ENCODE data around the gene PSMD11. TPM values are rescaled to one million over a fixed set of nuclear protein-coding genes. Genes with fewer than 3 reads are reported as not detected.

PSMD11 gene
- total and polyA plus RNA-seq, 2 donors (not counting 3 experiments of a cell fraction or from before 2014, with no cell fraction given) = 59.4 to 153 TPM

- Histone ChIP-seq H3K4me3 (replicated peaks in 1 of 3; ENCODE audit: insufficient read depth in 1 of 3, low read depth in 1 of 3, low read length in 3 of 3) (no peak overlapping the region), H3K4me2 (ENCODE audit: insufficient read depth, low read length) (no peak overlapping the region), H4K20me1 (replicated peaks; ENCODE audit: control insufficient read depth, extremely low read depth, insufficient read depth, low read length) (peaks cover 11% of the 10 kb centered on the region), H3K9ac (replicated peaks; ENCODE audit: extremely low read depth, insufficient read depth, low read length) (no peak overlapping the region), H3K9me1 (replicated peaks; ENCODE audit: control insufficient read depth, extremely low read depth, insufficient read depth, low read length) (no peaks in the 10 kb centered on the region), H2AFZ (ENCODE audit: low read depth, low read length) (no peak overlapping the region), H3K36me3 (ENCODE audit: control insufficient read depth in 2 of 2, extremely low read depth in 1 of 2, insufficient read depth in 2 of 2, low read length in 2 of 2) (peaks cover 18 to 20% of the 10 kb centered on the region in 2 experiments), H3K79me2 (ENCODE audit: control insufficient read depth, insufficient read depth, low read length) (peaks cover 55% of the 10 kb centered on the region), H3K27me3 (ENCODE audit: control insufficient read depth in 2 of 2, insufficient read depth in 2 of 2, low read length in 2 of 2) (no peaks in the 10 kb centered on the region), H3K27ac (ENCODE audit: insufficient read depth, low read depth, low read length) (no peak overlapping the region), H3K4me1 (ENCODE audit: control insufficient read depth, extremely low read depth, insufficient read depth, low read length) (no peaks in the 10 kb centered on the region), H3K9me3 (replicated peaks; ENCODE audit: control insufficient read depth, insufficient read depth, low read length) (no peaks in the 10 kb centered on the region)
- intact Hi-C loops (cut with micrococcal nuclease) (loop anchor here (1.0 kb wide), 1 partner anchor 294 kb away; no protein-coding TSS in a partner anchor), dilution Hi-C loops (cut with MboI; ENCODE audit: extremely low pct_ligation_motif_present, low sequenced_read_pairs) (no loop called here)
- no TSS peak for BruUV-seq (replicated peaks)
- DNase-seq (ENCODE audit: low read depth, low spot score) = no peak
- ChIA-PET POLR2A (no interaction called here), CTCF (interaction anchor here (0.7 to 3.8 kb wide), 21 partner anchors 11 to 468 kb away, joined by 3 to 42 read pairs (median 4); partner anchors contain the start of genes CDK5R1 and PSMD11)
- no peak for TF ChIP-seq FOS (IDR thresholded peaks at IDR 0.05; ENCODE audit: borderline replicate concordance, insufficient read depth, low read length)
- no peak for TF ChIP-seq MAX (IDR thresholded peaks at IDR 0.05; ENCODE audit: insufficient read depth, insufficient read length)
- TF ChIP-seq MYC (IDR thresholded peaks at IDR 0.05; ENCODE audit: low read depth, low read length) = no peak
- no peak for TF ChIP-seq POLR2AphosphoS5 (IDR thresholded peaks at IDR 0.05; ENCODE audit: insufficient read depth, low read depth, low read length)
- no peak for TF ChIP-seq CTCF (IDR thresholded peaks at IDR 0.05; ENCODE audit: extremely low read depth in 1 of 2, insufficient read depth in 1 of 2, low read depth in 1 of 2, low read length in 2 of 2)
- no peak for FAIRE-seq
Measured at GRCh38 chr17:32461498-32461852, 17.2 kb downstream of the PSMD11 start.
